Endothelial cell (in vitro differentiated cells): ENCODE results near the gene OR2M2. TPM values are rescaled to one million over a fixed set of nuclear protein-coding genes. Genes with fewer than 3 reads are reported as not detected.

Experiments
- DNase-seq: peaks from one replicate; pipeline ENCODE4 v3.0.0; 2021; ENCODE audit warnings: low spot score
- H3K27ac Mint-ChIP-seq: one replicate; pipeline ENCODE4 v1.8.0; 2021; ENCODE audit warnings: mixed read lengths, inconsistent platforms; ENCODE audit not compliant: unreplicated experiment
- H3K27me3 Mint-ChIP-seq: one replicate; pipeline ENCODE4 v1.8.0; 2021; ENCODE audit warnings: mild to moderate bottlenecking, moderate library complexity, mixed read lengths, inconsistent platforms; ENCODE audit not compliant: unreplicated experiment
- H3K36me3 Mint-ChIP-seq: one replicate; pipeline ENCODE4 v1.8.0; 2021; ENCODE audit warnings: mild to moderate bottlenecking, low read depth, mixed read lengths, inconsistent platforms; ENCODE audit not compliant: unreplicated experiment
- H3K4me1 Mint-ChIP-seq: one replicate; pipeline ENCODE4 v1.8.0; 2021; ENCODE audit warnings: mild to moderate bottlenecking, mixed read lengths, inconsistent platforms; ENCODE audit not compliant: unreplicated experiment
- H3K4me3 Mint-ChIP-seq: one replicate; pipeline ENCODE4 v1.8.0; 2021; ENCODE audit warnings: mild to moderate bottlenecking, mixed read lengths, inconsistent platforms; ENCODE audit not compliant: unreplicated experiment
- H3K9me3 Mint-ChIP-seq: one replicate; pipeline ENCODE4 v1.8.0; 2021; ENCODE audit warnings: mixed read lengths, inconsistent platforms; ENCODE audit not compliant: unreplicated experiment
- CTCF ChIP-seq: fragments of 200-600 bp; sonication (generic); IDR thresholded peaks from one replicate; pipeline ENCODE4 v1.5.0; 2021; ENCODE audit warnings: antibody characterized with exemption; ENCODE audit not compliant: unreplicated experiment
- total RNA-seq: library from RNA; stranded (reverse); fragmentation: NEBNext Ultra II Directional; extraction: Animal tissue kit (Norgen Biotek cat#: 25700); gene quantifications from one replicate; pipeline ENCODE4 v1.2.1, GENCODE V29; 2021; ENCODE audit not compliant: unreplicated experiment

OR2M2 gene
- total RNA-seq, 1 donor from 2014 or later: not detected

GRCh38 chr1:248196965-248197364 is 22.3 kb downstream of the OR2M2 start, which contains the start of gene OR2M3:
OR2M3 (plus strand) TSS chr1:248197265; CDS start chr1:248203068, 5,803 bp downstream.
- TF ChIP-seq CTCF: no peak
- Mint-ChIP-seq H3K36me3 (no peaks in the 10 kb centered on the region), H3K9me3 (no peaks in the 10 kb centered on the region), H3K4me1 (no peaks in the 10 kb centered on the region), H3K27ac (no peak within 1 kb of the TSS), H3K4me3 (no peak within 1 kb of the TSS), H3K27me3 (peaks cover 1% of the 10 kb centered on the region)
- no peak for DNase-seq

- H3K27ac Mint-ChIP-seq: no peak overlapping the region
- no peak for TF ChIP-seq CTCF
- no peaks in the 10 kb centered on the region for H3K4me1 Mint-ChIP-seq
- no peak for DNase-seq
- no peaks in the 10 kb centered on the region for H3K27me3 Mint-ChIP-seq
- peaks cover under 1% of the 10 kb centered on the region for H3K36me3 Mint-ChIP-seq
- no peak overlapping the region for H3K4me3 Mint-ChIP-seq
- H3K9me3 Mint-ChIP-seq: peaks cover 14% of the 10 kb centered on the region
These were observed 41.3 kb downstream of the OR2M2 start for GRCh38 chr1:248215880-248216279.

DNA sequence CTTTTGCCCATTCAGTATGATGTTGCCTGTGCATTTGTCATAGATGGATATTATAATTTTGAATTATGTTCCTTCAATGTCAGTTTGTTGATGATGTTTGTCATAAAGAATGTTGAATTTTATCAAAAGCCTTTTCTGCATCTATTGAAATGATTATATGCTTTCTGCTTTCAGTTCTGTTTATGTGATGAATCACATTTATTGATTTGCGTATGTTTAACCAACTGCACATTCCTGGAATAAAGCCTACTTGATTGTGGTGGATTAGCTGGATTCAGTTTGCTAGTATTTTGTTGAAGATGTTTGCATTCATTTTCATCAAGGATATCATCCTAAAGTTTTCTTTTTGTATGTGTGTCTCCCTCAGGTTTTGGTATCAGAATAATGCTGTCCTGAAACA is 50.9 kb downstream of the OR2M2 start:
- Mint-ChIP-seq H3K27ac (no peak overlapping the region), H3K4me3 (no peak overlapping the region), H3K36me3 (no peaks in the 10 kb centered on the region), H3K27me3 (peaks cover 2% of the 10 kb centered on the region), H3K9me3 (peaks cover 25% of the 10 kb centered on the region), H3K4me1 (no peaks in the 10 kb centered on the region)
- TF ChIP-seq CTCF: no peak
- no peak for DNase-seq

DNA sequence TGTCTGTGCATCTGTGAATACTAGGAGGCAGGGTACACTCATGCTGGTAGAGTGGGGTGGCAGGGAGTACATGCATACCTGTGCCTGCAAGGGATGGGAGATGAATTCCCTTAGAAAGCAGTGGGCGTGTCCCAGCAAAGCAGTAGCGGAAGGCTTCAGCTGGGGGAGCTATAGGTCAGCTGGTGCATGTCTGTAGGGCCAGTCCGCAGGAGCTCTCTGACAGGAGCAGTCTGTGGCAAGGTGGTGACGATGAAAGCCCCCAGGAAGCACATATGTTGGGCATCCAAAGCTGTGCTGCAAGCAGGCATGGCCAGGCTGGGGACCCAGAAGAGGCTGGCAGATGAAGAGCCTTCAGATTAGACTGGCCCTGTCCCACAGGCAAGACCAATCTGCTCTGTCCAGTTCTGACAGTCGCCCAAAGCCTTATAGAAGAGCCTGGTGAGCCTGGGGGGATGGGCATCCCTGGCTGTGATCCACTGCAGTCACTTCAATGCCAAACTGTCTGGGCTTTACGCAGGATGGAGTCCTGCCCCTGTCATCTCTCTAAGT is 54.8 kb downstream of the OR2M2 start:
- DNase-seq: no peak
- H3K27me3 Mint-ChIP-seq: peaks cover 2% of the 10 kb centered on the region
- no peaks in the 10 kb centered on the region for H3K4me1 Mint-ChIP-seq
- no peak overlapping the region for H3K27ac Mint-ChIP-seq
- no peak for TF ChIP-seq CTCF
- H3K9me3 Mint-ChIP-seq: peaks cover 27% of the 10 kb centered on the region
- H3K36me3 Mint-ChIP-seq: no peaks in the 10 kb centered on the region
- H3K4me3 Mint-ChIP-seq: no peak overlapping the region

Other genes with a start within 250 kb of the OR2M2 start
- gene OR2AJ1, start 249.9 kb upstream of the OR2M2 start, total RNA-seq: not detected
- not detected for gene OR2L8, start 226.0 kb upstream of the OR2M2 start, total RNA-seq
- gene OR2AK2, start 209.6 kb upstream of the OR2M2 start, total RNA-seq: not detected
- gene OR2L5, start 161.2 kb upstream of the OR2M2 start, total RNA-seq: not detected
- not detected for gene OR2L2, start 144.8 kb upstream of the OR2M2 start, total RNA-seq
- gene OR2L3, start 128.0 kb upstream of the OR2M2 start, total RNA-seq: not detected
- gene OR2L13, start 79.6 kb upstream of the OR2M2 start, total RNA-seq: not detected
- not detected for gene OR2M5, start 29.7 kb upstream of the OR2M2 start, total RNA-seq
- not detected for gene OR2M3, start 22.4 kb downstream of the OR2M2 start, total RNA-seq
- gene OR2M4, start 56.6 kb downstream of the OR2M2 start, total RNA-seq: not detected
- not detected for gene OR2T33, start 103.2 kb downstream of the OR2M2 start, total RNA-seq
- not detected for gene OR2T12, start 128.6 kb downstream of the OR2M2 start, total RNA-seq
- gene OR2M7, start 149.7 kb downstream of the OR2M2 start, total RNA-seq: not detected
- gene OR14C36, start 174.0 kb downstream of the OR2M2 start, total RNA-seq: not detected
- gene OR2T4, start 186.8 kb downstream of the OR2M2 start, total RNA-seq: not detected
- not detected for gene OR2T6, start 200.9 kb downstream of the OR2M2 start, total RNA-seq
- not detected for gene OR2T1, start 228.2 kb downstream of the OR2M2 start, total RNA-seq